ENCODE results near the gene TNKS2.

GRCh38 chr10:91891125-91892001 lies 93.1 kb downstream of the TNKS2 start:
- TF ChIP-seq MAX (IDR thresholded peaks at IDR 0.05): no peak
- no peak for TF ChIP-seq CREB1 (IDR thresholded peaks at IDR 0.05; ENCODE audit: low read depth)

Data from Ishikawa (cell line).